ENCODE data around the gene P2RX2. TPM values are rescaled to one million over a fixed set of nuclear protein-coding genes. Genes with fewer than 3 reads are reported as not detected.

Gene P2RX2
- total RNA-seq, 1 donor from 2014 or later, result not detected

DNA sequence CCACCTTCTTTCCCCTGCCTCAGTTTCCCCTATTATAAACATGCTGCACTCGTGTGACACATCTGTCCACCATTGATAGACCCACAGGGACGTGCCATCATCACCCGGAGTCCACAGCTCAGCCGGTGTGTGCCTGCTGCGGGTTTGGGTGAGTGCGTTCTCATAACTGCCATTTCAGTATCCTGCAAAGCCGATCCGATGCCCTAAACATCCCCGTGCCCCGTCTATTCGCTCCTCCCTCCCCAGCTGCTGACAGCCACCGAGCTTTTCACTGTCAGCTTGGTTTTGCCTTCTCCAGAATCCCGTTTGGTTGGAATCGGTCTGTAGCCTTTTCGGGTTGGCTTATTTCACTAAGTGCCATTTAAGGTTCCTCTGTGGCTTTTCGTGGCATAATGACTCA lies 12.1 kb upstream of the P2RX2 start:
- H3K27me3 Mint-ChIP-seq (ENCODE audit: insufficient read depth, low read depth), result peaks cover 28% of the 10 kb centered on the region
- TF ChIP-seq CTCF (IDR thresholded peaks at IDR 0.05) (no peak), EZH2 (IDR thresholded peaks at IDR 0.05) (no peak), EZH2phosphoT487 (IDR thresholded peaks at IDR 0.05) (no peak)
- H3K9ac ChIP-seq, result no peak overlapping the region
- peaks cover 61% of the 10 kb centered on the region for H3K4me1 Mint-ChIP-seq
- no peak overlapping the region for H3K27ac ChIP-seq
- H3K4me3 ChIP-seq, result no peak overlapping the region
- peaks cover 12% of the 10 kb centered on the region for H3K4me1 ChIP-seq
- no peaks in the 10 kb centered on the region for H3K36me3 ChIP-seq
- H3K4me3 Mint-ChIP-seq, result peak overlapping the region; percentile 27
- peaks cover 100% of the 10 kb centered on the region for H3K27me3 ChIP-seq
- no peak for DNase-seq (ENCODE audit: low spot score)
- peaks cover 4% of the 10 kb centered on the region for H3F3A ChIP-seq (ENCODE audit: low read depth)
- H3K9me3 ChIP-seq (ENCODE audit: low read depth), result no peaks in the 10 kb centered on the region
- H3K9me3 Mint-ChIP-seq, result peaks cover 4% of the 10 kb centered on the region
- H3K27ac Mint-ChIP-seq, result peak overlapping the region; percentile 81
- H4K20me1 ChIP-seq (ENCODE audit: low read depth), result no peaks in the 10 kb centered on the region
- H3K36me3 Mint-ChIP-seq, result no peaks in the 10 kb centered on the region
- no peaks in the 10 kb centered on the region for H3K79me2 ChIP-seq (ENCODE audit: low read depth)
- H2AFZ ChIP-seq (replicated peaks), result no peak overlapping the region
- H3K4me2 ChIP-seq, result no peak overlapping the region

GRCh38 chr12:132606927-132607326 lies 11.6 kb upstream of the P2RX2 start:
- Histone ChIP-seq H3F3A (ENCODE audit: low read depth) (peaks cover 4% of the 10 kb centered on the region), H3K79me2 (ENCODE audit: low read depth) (no peaks in the 10 kb centered on the region), H3K9me3 (ENCODE audit: low read depth) (no peaks in the 10 kb centered on the region), H3K27me3 (peaks cover 100% of the 10 kb centered on the region), H3K4me1 (peaks cover 12% of the 10 kb centered on the region), H4K20me1 (ENCODE audit: low read depth) (no peaks in the 10 kb centered on the region), H3K36me3 (no peaks in the 10 kb centered on the region), H2AFZ (replicated peaks) (no peak overlapping the region), H3K27ac (no peak overlapping the region), H3K4me2 (no peak overlapping the region), H3K9ac (no peak overlapping the region), H3K4me3 (no peak overlapping the region)
- no peak for DNase-seq (ENCODE audit: low spot score)
- TF ChIP-seq EZH2 (IDR thresholded peaks at IDR 0.05) (no peak), EZH2phosphoT487 (IDR thresholded peaks at IDR 0.05) (peak; percentile 26), CTCF (IDR thresholded peaks at IDR 0.05) (no peak)
- Mint-ChIP-seq H3K9me3 (peaks cover 3% of the 10 kb centered on the region), H3K4me3 (peak overlapping the region; percentile 38), H3K27ac (no peak overlapping the region), H3K4me1 (peaks cover 58% of the 10 kb centered on the region), H3K36me3 (no peaks in the 10 kb centered on the region), H3K27me3 (ENCODE audit: insufficient read depth, low read depth) (peaks cover 30% of the 10 kb centered on the region)

DNA sequence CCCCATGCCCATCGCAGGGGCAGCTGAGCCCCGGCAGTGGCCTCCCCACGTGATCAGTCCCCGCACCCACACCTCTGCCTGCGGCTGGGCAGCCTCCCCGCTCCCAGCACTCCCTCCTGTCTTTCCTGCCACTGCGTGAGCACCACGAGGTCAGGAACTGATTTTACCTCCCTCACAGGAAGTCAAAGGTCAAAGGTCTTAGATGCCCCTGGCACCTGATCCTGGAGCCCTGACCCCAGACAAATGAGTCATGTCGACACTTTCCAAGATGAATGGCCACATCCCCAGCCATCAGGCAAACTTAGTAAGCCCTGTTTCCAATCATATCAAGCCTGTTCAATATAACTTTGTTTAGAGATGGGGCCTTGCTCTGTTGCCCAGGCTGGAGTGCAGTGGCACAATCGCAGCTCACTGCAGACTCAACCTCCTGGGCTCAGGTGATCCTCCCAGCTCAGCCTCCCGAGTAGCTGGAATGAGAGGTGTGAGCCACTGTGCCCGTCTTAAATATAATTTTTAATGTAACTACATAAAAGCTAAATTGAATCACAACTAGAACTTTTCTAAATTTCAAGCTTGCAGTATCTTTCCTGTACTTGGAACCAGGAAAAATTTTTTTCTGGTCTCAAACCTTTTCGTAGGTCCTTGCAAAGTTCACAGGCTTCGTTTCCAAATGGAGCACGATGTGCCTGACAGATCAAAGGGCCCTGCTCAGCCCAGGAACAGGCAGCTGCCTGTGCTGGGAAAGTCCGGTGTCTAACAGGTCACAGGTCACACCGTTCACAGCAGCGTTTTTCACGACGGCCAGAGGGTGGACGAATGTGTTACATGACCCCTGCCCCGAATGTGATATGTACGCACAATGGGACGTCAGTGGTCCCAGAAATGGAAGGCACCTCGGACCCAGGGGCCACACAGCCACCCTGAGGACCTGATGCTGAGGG lies 10.1 kb upstream of the P2RX2 start:
- peak; percentile 18 for DNase-seq (ENCODE audit: low spot score)
- Mint-ChIP-seq H3K27ac (peak overlapping the region; percentile 81), H3K36me3 (no peaks in the 10 kb centered on the region), H3K4me3 (peak overlapping the region; percentile 76), H3K9me3 (peaks cover 3% of the 10 kb centered on the region), H3K27me3 (ENCODE audit: insufficient read depth, low read depth) (peaks cover 31% of the 10 kb centered on the region), H3K4me1 (peaks cover 47% of the 10 kb centered on the region)
- no peak for TF ChIP-seq CTCF (IDR thresholded peaks at IDR 0.05)
- TF ChIP-seq EZH2phosphoT487 (IDR thresholded peaks at IDR 0.05), result no peak
- TF ChIP-seq EZH2 (IDR thresholded peaks at IDR 0.05), result no peak
- peaks cover 3% of the 10 kb centered on the region for H3K4me1 ChIP-seq
- no peaks in the 10 kb centered on the region for H3K9me3 ChIP-seq (ENCODE audit: low read depth)
- H3K27me3 ChIP-seq, result peaks cover 100% of the 10 kb centered on the region
- H3K36me3 ChIP-seq, result no peaks in the 10 kb centered on the region
- no peak overlapping the region for H3K27ac ChIP-seq
- no peaks in the 10 kb centered on the region for H3K79me2 ChIP-seq (ENCODE audit: low read depth)
- H3K9ac ChIP-seq, result no peak overlapping the region
- no peaks in the 10 kb centered on the region for H4K20me1 ChIP-seq (ENCODE audit: low read depth)
- H3F3A ChIP-seq (ENCODE audit: low read depth), result no peaks in the 10 kb centered on the region
- no peak overlapping the region for H3K4me2 ChIP-seq
- no peak overlapping the region for H3K4me3 ChIP-seq
- no peak overlapping the region for H2AFZ ChIP-seq (replicated peaks)

All from neural progenitor cell (in vitro differentiated cells).